GM13977 (cell line): ENCODE measurements around the gene CATSPERD.
"Not testable (repeated sequence)": the region's sequence is repeated elsewhere in the genome, so short reads cannot be mapped to it uniquely, and the experiment has no call there.

Source experiments
- DNase-seq: peaks from one replicate; pipeline ENCODE4 v3.0.0; 2012; ENCODE audit warnings: low spot score
- CTCF ChIP-seq: IDR thresholded peaks from 2 replicates; pipeline ENCODE4 v1.5.1; 2012; ENCODE audit warnings: mild to moderate bottlenecking, control low read depth; ENCODE audit not compliant: insufficient read depth; ENCODE audit errors: extremely low read depth, missing control alignments
- in situ Hi-C: fragments of 300-500 bp; cut with MboI; formaldehyde crosslinking; loops from one replicate; pipeline ENCODE4 v1.12.0; 2022; ENCODE audit warnings: low sequenced_read_pairs, low pct_unique_long_range_greater_than_20kb, mixed read lengths, inconsistent platforms; ENCODE audit not compliant: unreplicated experiment

Gene CATSPERD

GRCh38 chr19:5696196-5697021 is 24.0 kb upstream of the CATSPERD start:
- no peak for DNase-seq
- in situ Hi-C loops, result no loop called here
- no peak for TF ChIP-seq CTCF

- in situ Hi-C loops, result no loop called here
- no peak for TF ChIP-seq CTCF
- DNase-seq, result no peak
These were observed 23.2 kb upstream of the CATSPERD start for GRCh38 chr19:5697022-5697889.

GRCh38 chr19:5697890-5698634 is 22.4 kb upstream of the CATSPERD start:
- no peak for DNase-seq
- no peak for TF ChIP-seq CTCF
- in situ Hi-C loops, result no loop called here

GRCh38 chr19:5698635-5699422 is 21.6 kb upstream of the CATSPERD start:
- TF ChIP-seq CTCF, result no peak
- in situ Hi-C loops, result no loop called here
- no peak for DNase-seq

GRCh38 chr19:5700455-5701092 is 19.9 kb upstream of the CATSPERD start:
- no peak for DNase-seq
- TF ChIP-seq CTCF, result no peak
- in situ Hi-C loops, result no loop called here

GRCh38 chr19:5702053-5702410 is 18.4 kb upstream of the CATSPERD start:
- DNase-seq, in situ Hi-C loops: not testable (repeated sequence)
